ENCODE measurements around the gene FAT1.

Gene FAT1

GRCh38 chr4:186580669-186581068 lies 143.0 kb downstream of the FAT1 start:
- no peak overlapping the region for H3K4me3 ChIP-seq (ENCODE audit: low read depth, low read length)
- H4K91ac ChIP-seq (ENCODE audit: low read depth, low read length) = no peak overlapping the region
- no peak overlapping the region for H2AFZ ChIP-seq (ENCODE audit: insufficient read depth, low read length, poor library complexity)
- no CpG with 5 or more reads among the region's 1 CpG for WGBS (ENCODE audit: extremely low coverage, insufficient coverage, insufficient read length)
- H2AK5ac ChIP-seq (ENCODE audit: low read length) = no peak overlapping the region
- H3K18ac ChIP-seq (ENCODE audit: low read length) = no peak overlapping the region
- H3K27me3 ChIP-seq (ENCODE audit: insufficient read depth, low read length) = no peaks in the 10 kb centered on the region
- no peak overlapping the region for H2BK120ac ChIP-seq (ENCODE audit: insufficient read depth, low read length, poor library complexity)
- DNase-seq = no peak
- H3K4me2 ChIP-seq (ENCODE audit: low read length) = no peak overlapping the region
- H3K79me1 ChIP-seq (ENCODE audit: low read length) = no peaks in the 10 kb centered on the region
- no peak overlapping the region for H3K4ac ChIP-seq (ENCODE audit: low read depth, low read length)
- no peak overlapping the region for H3K14ac ChIP-seq (ENCODE audit: low read length)
- H4K12ac ChIP-seq (ENCODE audit: low read depth, low read length) = no peak overlapping the region
- H2BK5ac ChIP-seq (ENCODE audit: low read depth, low read length, poor library complexity) = no peak overlapping the region
- H2BK12ac ChIP-seq (ENCODE audit: low read length) = no peak overlapping the region
- no peaks in the 10 kb centered on the region for H3K9me3 ChIP-seq (ENCODE audit: insufficient read depth, low read depth, low read length)
- H3K27ac ChIP-seq (ENCODE audit: low read depth, low read length) = no peak overlapping the region
- no peaks in the 10 kb centered on the region for H3K4me1 ChIP-seq (ENCODE audit: control insufficient read depth in 1 of 2, insufficient read depth in 2 of 2, low read length in 2 of 2)
- H3K36me3 ChIP-seq (ENCODE audit: control insufficient read depth in 1 of 2, insufficient read depth in 2 of 2, low read length in 2 of 2) = peaks cover 7 to 12% of the 10 kb centered on the region in 2 experiments
- no peak overlapping the region for H3K23ac ChIP-seq (ENCODE audit: low read length)
- no peak overlapping the region for H3K9ac ChIP-seq (ENCODE audit: low read length)
- H4K8ac ChIP-seq (ENCODE audit: low read depth, low read length) = no peak overlapping the region
- H3K79me2 ChIP-seq (ENCODE audit: control insufficient read depth, insufficient read depth, low read length, poor library complexity) = no peaks in the 10 kb centered on the region

GRCh38 chr4:186570193-186570996 lies 153.3 kb downstream of the FAT1 start:
- Histone ChIP-seq H4K91ac (ENCODE audit: low read depth, low read length) (no peak overlapping the region), H2BK5ac (ENCODE audit: low read depth, low read length, poor library complexity) (no peak overlapping the region), H3K4me1 (ENCODE audit: control insufficient read depth in 1 of 2, insufficient read depth in 2 of 2, low read length in 2 of 2) (peaks cover 5 to 9% of the 10 kb centered on the region in 2 experiments), H4K8ac (ENCODE audit: low read depth, low read length) (no peak overlapping the region), H2AFZ (ENCODE audit: insufficient read depth, low read length, poor library complexity) (no peak overlapping the region), H3K23ac (ENCODE audit: low read length) (no peak overlapping the region), H3K9me3 (ENCODE audit: insufficient read depth, low read depth, low read length) (no peaks in the 10 kb centered on the region), H3K27me3 (ENCODE audit: insufficient read depth, low read length) (no peaks in the 10 kb centered on the region), H2BK120ac (ENCODE audit: insufficient read depth, low read length, poor library complexity) (no peak overlapping the region), H3K18ac (ENCODE audit: low read length) (no peak overlapping the region), H2AK5ac (ENCODE audit: low read length) (no peak overlapping the region), H3K4me3 (ENCODE audit: low read depth, low read length) (no peak overlapping the region), H3K79me1 (ENCODE audit: low read length) (no peaks in the 10 kb centered on the region), H3K14ac (ENCODE audit: low read length) (no peak overlapping the region), H3K4ac (ENCODE audit: low read depth, low read length) (no peak overlapping the region), H3K27ac (ENCODE audit: low read depth, low read length) (no peak overlapping the region), H3K4me2 (ENCODE audit: low read length) (no peak overlapping the region), H3K9ac (ENCODE audit: low read length) (no peak overlapping the region), H3K79me2 (ENCODE audit: control insufficient read depth, insufficient read depth, low read length, poor library complexity) (no peaks in the 10 kb centered on the region), H2BK12ac (ENCODE audit: low read length) (no peak overlapping the region), H3K36me3 (ENCODE audit: control insufficient read depth in 1 of 2, insufficient read depth in 2 of 2, low read length in 2 of 2) (no peaks in the 10 kb centered on the region), H4K12ac (ENCODE audit: low read depth, low read length) (no peak overlapping the region)
- WGBS (ENCODE audit: extremely low coverage, insufficient coverage, insufficient read length) = no CpG with 5 or more reads among the region's 23 CpGs
- peak; percentile 9 to 21 for DNase-seq

GRCh38 chr4:186569533-186570192 lies 154.0 kb downstream of the FAT1 start:
- Histone ChIP-seq H4K8ac (ENCODE audit: low read depth, low read length) (no peak overlapping the region), H2BK5ac (ENCODE audit: low read depth, low read length, poor library complexity) (no peak overlapping the region), H2BK12ac (ENCODE audit: low read length) (no peak overlapping the region), H3K4ac (ENCODE audit: low read depth, low read length) (no peak overlapping the region), H2AK5ac (ENCODE audit: low read length) (no peak overlapping the region), H3K79me1 (ENCODE audit: low read length) (no peaks in the 10 kb centered on the region), H3K79me2 (ENCODE audit: control insufficient read depth, insufficient read depth, low read length, poor library complexity) (no peaks in the 10 kb centered on the region), H4K12ac (ENCODE audit: low read depth, low read length) (no peak overlapping the region), H3K9me3 (ENCODE audit: insufficient read depth, low read depth, low read length) (no peaks in the 10 kb centered on the region), H2BK120ac (ENCODE audit: insufficient read depth, low read length, poor library complexity) (no peak overlapping the region), H3K18ac (ENCODE audit: low read length) (no peak overlapping the region), H3K9ac (ENCODE audit: low read length) (no peak overlapping the region), H3K4me3 (ENCODE audit: low read depth, low read length) (no peak overlapping the region), H3K14ac (ENCODE audit: low read length) (no peak overlapping the region), H3K36me3 (ENCODE audit: control insufficient read depth in 1 of 2, insufficient read depth in 2 of 2, low read length in 2 of 2) (no peaks in the 10 kb centered on the region), H2AFZ (ENCODE audit: insufficient read depth, low read length, poor library complexity) (no peak overlapping the region), H3K4me1 (ENCODE audit: control insufficient read depth in 1 of 2, insufficient read depth in 2 of 2, low read length in 2 of 2) (peaks cover 5 to 9% of the 10 kb centered on the region in 2 experiments), H3K27me3 (ENCODE audit: insufficient read depth, low read length) (no peaks in the 10 kb centered on the region), H4K91ac (ENCODE audit: low read depth, low read length) (no peak overlapping the region), H3K23ac (ENCODE audit: low read length) (no peak overlapping the region), H3K27ac (ENCODE audit: low read depth, low read length) (no peak overlapping the region), H3K4me2 (ENCODE audit: low read length) (no peak overlapping the region)
- no peak for DNase-seq
- no CpG with 5 or more reads among the region's 10 CpGs for WGBS (ENCODE audit: extremely low coverage, insufficient coverage, insufficient read length)

GRCh38 chr4:186566068-186566467 lies 157.6 kb downstream of the FAT1 start:
- no peak overlapping the region for H2BK120ac ChIP-seq (ENCODE audit: insufficient read depth, low read length, poor library complexity)
- no peaks in the 10 kb centered on the region for H3K9me3 ChIP-seq (ENCODE audit: insufficient read depth, low read depth, low read length)
- H3K9ac ChIP-seq (ENCODE audit: low read length) = no peak overlapping the region

More at GRCh38 chr4:186566068-186566467, 157.6 kb downstream of the FAT1 start:
- Histone ChIP-seq H3K4me3 (ENCODE audit: low read depth, low read length) (no peak overlapping the region), H4K91ac (ENCODE audit: low read depth, low read length) (no peak overlapping the region), H3K27me3 (ENCODE audit: insufficient read depth, low read length) (no peaks in the 10 kb centered on the region), H3K4me2 (ENCODE audit: low read length) (no peak overlapping the region), H2BK5ac (ENCODE audit: low read depth, low read length, poor library complexity) (no peak overlapping the region), H3K4ac (ENCODE audit: low read depth, low read length) (no peak overlapping the region), H4K8ac (ENCODE audit: low read depth, low read length) (no peak overlapping the region), H3K18ac (ENCODE audit: low read length) (no peak overlapping the region), H3K23ac (ENCODE audit: low read length) (no peak overlapping the region), H2AK5ac (ENCODE audit: low read length) (no peak overlapping the region), H2BK12ac (ENCODE audit: low read length) (no peak overlapping the region), H3K79me2 (ENCODE audit: control insufficient read depth, insufficient read depth, low read length, poor library complexity) (no peaks in the 10 kb centered on the region), H3K4me1 (ENCODE audit: control insufficient read depth in 1 of 2, insufficient read depth in 2 of 2, low read length in 2 of 2) (peaks cover 5 to 8% of the 10 kb centered on the region in 2 experiments), H4K12ac (ENCODE audit: low read depth, low read length) (no peak overlapping the region), H3K27ac (ENCODE audit: low read depth, low read length) (no peak overlapping the region), H2AFZ (ENCODE audit: insufficient read depth, low read length, poor library complexity) (no peak overlapping the region), H3K14ac (ENCODE audit: low read length) (no peak overlapping the region), H3K79me1 (ENCODE audit: low read length) (no peaks in the 10 kb centered on the region), H3K36me3 (ENCODE audit: control insufficient read depth in 1 of 2, insufficient read depth in 2 of 2, low read length in 2 of 2) (no peaks in the 10 kb centered on the region)
- no peak for DNase-seq
- no CpG with 5 or more reads among the region's 7 CpGs for WGBS (ENCODE audit: extremely low coverage, insufficient coverage, insufficient read length)
